HG02938 (cell line): Measurements from ENCODE around the gene POLE.

Experiments
- ATAC-seq: cut with Tn5 transposase; IDR thresholded peaks from one replicate; pipeline ENCODE4 v1.9.1; 2021; ENCODE audit warnings: mild to moderate bottlenecking, moderate library complexity; ENCODE audit not compliant: unreplicated experiment

POLE gene

DNA sequence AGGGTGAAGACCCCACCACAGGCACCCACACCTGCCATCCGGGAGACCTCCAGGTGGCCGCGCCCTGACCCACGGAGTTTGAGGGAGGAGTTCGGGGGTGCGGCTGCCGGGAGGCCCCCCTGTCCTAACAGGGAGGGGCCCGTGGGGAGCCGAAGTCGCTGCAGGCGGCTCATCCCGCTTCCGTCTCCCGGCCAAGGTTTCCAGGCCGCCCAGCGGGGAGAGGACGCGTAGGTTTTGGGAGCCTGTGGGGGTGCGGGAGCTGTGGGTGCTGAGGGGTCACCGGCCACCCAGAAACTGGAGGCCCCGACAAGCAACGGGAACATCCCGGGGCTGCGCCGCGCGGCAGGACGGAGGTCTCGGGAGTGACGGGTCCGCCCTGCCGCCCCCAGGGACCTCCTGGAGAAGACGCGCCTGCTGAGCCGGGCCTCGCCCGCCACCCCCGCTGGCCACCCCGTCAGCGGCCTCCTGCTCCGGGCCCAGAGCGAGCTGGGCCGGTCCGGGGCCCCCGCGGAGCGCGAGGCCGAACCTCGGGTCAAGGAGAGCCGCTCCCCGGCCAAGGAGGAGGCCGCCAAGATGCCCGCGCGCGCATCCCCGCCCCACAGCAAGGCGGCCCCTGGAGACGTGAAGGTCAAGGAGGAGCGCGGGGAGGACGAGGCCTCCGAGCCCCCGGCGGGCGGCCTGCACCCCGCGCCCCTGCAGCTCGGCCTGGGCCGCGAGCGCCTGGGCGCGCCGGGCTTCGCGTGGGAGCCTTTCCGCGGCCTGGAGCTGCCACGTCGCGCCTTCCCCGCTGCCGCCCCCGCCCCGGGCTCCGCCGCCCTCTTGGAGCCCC, 104.3 kb downstream of the POLE start:
- no peak for ATAC-seq

DNA sequence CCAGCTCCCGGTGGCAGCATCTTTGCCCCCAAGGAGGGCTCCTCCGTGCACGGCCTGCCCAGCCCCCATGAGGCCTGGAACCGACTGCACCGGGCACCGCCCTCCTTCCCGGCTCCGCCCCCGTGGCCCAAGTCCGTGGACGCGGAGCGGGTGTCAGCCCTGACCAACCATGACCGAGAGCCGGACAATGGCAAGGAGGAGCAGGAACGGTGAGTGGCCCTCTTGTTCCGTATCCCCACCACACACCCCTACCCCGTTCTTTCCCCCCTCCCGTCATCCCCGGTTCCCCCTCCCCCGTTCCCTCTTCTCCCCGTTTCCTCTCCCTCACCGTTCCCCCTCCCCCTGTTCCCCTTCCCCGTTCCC, 105.1 kb downstream of the POLE start:
- no peak for ATAC-seq

DNA sequence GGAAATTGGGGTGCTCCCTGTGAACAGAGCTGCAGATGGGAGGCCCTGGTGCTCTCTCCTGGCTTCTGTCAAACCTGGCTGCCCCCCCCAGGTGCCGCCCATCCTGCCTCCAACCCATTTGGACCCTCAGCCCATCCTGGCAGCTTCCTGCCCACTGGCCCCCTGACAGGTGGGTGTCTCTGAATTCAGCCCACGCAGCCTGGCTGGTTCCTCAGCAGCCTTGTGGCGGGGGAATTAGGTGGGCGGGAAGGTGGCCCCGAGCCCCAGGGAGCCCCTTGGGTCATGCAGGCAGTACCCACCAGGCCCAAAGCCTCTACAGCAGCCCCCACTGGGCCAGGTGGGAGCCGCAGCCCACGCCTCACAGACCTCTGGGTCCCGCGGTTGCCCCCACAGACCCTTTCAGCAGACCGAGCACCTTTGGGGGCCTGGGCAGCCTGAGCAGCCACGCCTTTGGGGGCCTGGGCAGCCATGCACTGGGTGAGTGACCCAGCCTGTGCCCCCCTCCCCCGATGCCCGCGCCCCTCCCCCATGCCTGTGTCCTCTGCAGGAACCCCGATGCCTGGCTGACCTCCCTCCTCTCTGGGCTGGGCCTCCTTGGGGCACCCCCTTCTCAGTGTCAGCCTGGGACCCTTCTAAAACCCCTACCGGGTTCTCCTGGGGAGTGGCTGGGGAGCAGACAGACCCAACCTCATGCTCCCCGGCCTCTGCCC, 105.6 kb downstream of the POLE start:
- no peak for ATAC-seq

DNA sequence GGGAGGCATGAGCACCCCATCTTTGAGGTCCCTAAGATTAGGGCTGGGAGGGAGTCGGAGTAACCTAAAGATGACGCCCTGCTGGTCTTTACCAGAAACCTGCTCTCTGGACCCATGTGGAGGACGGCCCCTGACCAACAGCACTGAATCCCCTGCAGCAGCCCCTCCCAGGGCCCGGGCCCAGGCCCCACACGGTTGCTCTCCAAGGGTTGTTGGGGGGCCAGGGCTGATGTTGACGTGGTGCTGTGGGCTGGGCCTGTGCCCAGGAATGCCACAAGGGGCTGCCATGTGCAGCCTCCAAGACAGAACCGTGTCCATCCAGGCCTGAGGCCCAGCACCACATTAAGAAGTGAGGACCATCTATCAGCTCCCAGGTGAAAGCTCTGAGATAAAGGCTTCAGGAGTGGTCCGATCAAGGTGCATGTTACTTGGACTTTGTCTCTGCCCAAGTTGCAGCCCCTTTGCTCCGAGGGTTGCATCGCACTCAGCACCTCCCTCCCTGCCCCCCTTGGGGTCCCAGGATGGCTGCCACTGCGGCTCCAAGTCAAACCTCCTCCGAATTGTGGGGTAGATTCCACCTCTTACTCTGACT, 106.3 kb downstream of the POLE start:
- no peak for ATAC-seq

GRCh38 chr12:132579744-132580143, 107.4 kb downstream of the POLE start:
- no peak for ATAC-seq

DNA sequence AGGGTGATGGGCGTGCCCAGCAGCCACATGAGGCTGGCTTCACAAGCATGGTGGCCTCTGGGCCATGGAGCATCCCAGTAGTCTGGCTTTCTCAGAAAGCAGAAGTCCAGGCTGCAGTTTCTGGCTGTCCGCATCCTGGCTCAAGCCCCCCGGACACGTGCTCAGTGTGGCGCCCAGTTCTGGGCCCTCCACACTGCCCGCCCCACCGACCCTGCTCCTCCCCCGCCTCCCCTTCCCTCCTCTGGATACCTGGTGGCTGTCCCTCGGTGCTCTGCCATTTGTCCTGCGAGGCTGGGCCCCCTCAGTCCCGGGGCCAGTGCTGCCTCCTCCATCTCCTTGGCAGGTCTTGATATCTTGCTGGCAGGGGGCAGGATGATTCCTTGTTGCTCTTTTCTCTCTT, 108.3 kb downstream of the POLE start:
- ATAC-seq, result no peak

DNA sequence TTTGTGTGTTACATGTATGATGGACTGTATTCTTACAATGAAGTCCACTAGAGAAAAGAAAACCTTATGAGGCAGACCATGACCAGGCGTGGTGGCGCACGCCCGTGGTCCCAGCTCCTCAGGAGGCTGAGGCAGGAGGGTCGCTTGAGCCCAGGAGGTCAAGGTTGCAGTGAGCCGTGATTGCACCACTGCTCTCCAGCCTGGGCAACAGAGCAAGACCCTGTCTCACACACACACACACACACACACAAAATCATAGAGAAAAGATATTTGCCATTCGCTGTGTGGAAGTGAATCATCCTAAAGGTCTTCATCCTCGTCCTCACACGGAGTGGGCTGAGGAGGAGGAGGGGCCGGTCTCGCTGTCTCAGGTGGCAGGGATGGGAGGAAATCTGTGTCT, 109.0 kb downstream of the POLE start:
- no peak for ATAC-seq

GRCh38 chr12:132577191-132577920, 109.8 kb downstream of the POLE start:
- no peak for ATAC-seq

- ATAC-seq, result no peak
These were observed 110.4 kb downstream of the POLE start for GRCh38 chr12:132576701-132577100.

- ATAC-seq, result no peak
These were observed 111.5 kb downstream of the POLE start for GRCh38 chr12:132575661-132576060.

GRCh38 chr12:132574271-132574996, 112.7 kb downstream of the POLE start:
- ATAC-seq, result no peak
